Inferior parietal cortex (tissue), 1 donor: ENCODE data around the gene CCDC110.

ENCODE experiments used
- DNase-seq: peaks from one replicate; pipeline ENCODE4 v3.0.0-alpha.2; 2016; ENCODE audit errors: extremely low spot score

The CCDC110 gene

DNA sequence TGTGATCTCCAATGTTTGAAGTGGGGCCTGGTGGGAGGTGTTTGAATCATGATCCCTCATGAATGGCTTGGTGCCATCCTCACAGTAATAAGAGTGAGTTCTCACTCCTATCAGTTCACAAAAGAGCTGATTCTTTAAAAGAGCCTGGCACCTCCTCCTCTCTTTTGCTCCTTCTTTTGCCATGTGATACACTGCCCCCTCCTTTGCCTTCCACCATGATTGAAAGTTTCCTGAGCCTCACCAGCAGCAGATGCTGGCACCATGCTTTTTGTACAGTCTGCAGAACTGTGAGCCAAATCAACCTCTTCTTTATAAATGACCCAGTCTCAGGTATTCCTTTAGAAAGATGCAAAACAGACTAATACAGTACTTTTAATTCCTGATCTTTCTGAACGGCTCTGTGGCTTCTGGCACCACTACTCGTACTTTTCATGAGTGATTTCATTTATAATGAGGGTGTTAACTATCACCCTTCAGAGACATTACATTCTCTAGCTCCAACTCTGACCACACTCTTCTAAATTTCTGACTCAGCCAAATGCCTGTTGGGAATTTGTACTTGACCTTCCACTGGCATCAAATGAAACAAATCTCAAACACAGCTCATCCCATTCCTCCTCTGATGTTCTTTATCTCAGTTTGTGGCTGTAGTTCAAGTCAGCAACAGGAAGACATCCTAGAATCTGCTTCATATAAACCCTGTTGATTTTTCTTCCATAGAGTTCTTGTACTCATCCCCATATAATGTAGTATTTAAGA, 50.0 kb downstream of the CCDC110 start:
- no peak for DNase-seq

DNA sequence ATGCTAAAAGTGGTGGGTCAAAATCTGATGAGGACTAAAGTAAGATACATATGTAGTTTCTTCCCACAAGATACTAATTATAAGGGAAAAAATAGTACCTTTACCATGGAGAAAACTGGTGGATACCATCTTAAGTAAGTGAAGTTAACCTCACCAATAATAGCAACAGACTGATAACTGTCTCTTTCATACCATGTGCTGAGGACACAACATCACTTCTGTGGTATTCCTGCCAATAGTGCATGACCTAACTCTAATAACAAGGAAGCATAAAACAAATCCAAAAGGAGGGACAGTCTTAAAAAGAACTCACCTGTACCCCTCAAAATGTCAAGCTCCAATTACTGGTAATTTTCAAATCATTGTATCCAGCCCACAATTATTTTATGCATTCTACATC, 54.6 kb downstream of the CCDC110 start:
- DNase-seq: no peak

DNA sequence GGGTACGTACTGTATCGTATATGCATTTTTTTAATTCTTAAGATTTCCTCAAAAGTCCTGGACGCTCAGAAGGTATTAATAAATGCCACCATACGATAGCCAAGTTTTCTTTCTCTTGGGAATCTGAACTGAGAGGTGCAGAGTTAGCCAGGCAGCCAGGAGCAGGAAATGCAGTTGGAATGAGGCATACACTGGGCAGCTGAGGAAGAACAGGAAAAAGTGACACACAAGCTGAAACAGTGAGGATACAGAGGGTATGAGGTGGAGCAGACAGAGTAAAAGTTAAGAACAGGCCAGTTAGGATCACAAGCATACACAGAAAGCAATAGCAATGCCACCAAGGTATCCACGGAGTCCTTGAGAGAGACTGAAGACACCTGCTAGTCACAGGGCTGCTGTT, 59.1 kb downstream of the CCDC110 start:
- DNase-seq: no peak

DNA sequence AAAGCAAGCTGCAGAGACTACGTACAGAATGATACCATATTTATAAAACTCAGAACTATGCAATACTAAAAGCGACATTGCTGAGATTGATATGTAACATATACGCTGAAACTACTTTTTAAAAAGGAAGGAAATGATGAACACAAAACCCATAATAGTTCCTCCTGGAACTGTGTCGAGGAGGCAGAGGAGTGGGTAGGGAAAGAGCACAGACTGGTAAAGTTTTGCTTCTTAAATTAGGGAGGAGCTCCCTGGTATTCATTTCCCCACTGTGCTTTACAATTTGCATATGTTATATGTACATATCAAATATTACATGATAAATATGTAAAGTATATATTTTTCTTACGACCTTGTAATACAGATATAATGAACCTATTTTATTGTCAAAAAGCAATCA, 59.7 kb downstream of the CCDC110 start:
- DNase-seq: no peak

DNA sequence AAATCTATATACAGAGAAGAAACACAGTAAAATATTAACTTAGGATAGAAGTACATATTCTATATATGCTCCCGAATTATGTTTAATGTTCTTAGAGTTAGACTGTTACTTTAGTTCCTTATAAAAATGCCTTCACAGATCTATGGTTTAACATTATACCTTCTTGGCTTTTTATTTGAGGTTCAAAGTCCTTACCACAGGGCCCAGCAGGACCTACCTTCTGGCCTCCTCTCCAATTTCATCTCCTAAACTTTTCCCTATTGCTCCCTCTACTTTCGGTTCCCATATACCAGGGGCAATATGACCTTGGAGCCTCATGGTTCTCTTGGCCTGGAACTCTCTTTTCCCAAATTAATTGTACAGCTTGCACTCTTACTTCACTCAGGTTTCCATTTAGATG, 63.1 kb downstream of the CCDC110 start:
- DNase-seq: no peak

DNA sequence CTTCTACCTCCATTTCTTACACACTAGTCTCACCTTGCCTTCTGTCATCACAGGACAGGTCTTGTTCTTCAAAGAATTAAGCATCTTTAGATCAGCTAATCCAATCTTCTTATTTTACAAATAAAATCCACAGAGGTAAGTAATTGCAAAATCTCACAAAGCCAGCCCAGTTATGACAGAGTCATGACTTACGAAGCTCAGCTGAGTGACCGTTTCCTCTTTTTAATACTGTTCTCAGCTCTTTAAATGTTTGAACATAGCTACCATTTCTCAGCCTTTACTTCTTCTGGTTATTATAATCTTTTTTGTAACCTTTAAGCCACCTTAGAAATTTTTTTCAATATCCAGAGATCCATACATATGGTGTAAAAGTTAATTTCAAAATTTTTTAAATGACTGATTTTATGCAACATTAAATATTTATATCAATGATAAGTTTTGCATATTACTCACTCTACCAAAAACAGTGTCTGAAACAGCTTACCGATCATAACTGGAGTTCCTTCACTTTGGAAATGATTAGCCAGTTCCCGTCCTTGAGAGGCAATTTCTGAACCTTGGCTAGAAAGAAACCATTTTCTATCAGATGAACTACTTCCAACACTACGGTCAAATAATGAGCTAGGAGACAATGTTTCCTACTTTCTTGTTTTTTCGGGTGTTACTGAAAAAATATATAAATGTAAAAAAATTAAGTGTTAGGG, 66.1 kb downstream of the CCDC110 start:
- DNase-seq: no peak

DNA sequence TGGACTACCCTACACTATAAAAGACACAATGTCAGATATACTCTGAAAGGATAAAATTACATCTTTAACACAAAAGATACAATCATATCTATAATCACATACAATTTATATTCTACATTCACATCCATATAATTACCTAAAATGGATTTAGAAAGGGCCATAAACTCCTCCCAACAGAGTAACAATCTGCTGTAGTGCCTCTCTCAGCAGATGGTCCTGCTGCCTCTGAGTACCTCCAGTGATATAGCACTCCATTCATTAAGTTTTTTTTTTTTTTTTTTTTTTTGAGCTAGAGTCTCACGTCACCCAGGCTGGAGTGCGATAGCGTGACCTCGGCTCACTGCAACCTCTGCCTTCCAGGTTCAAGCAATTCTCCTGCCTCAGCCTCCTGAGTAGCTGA, 67.5 kb downstream of the CCDC110 start:
- DNase-seq: no peak

DNA sequence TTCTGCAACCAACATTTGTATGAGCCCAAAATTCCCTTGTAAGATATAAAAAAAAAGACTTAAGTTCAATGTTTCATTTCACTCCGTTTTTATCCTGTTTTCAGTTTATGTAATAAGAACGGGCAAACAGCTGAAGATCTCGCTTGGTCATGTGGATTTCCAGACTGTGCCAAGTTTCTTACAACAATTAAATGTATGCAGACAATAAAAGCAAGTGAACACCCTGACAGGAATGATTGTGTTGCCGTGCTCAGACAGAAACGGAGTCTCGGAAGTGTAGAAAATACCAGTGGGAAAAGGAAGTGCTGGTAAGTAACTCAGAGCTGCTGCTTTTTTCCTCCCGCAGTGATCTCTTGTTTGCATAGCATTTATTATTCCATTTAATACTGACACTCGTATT, 72.1 kb downstream of the CCDC110 start:
- peak; percentile 54 for DNase-seq

DNA sequence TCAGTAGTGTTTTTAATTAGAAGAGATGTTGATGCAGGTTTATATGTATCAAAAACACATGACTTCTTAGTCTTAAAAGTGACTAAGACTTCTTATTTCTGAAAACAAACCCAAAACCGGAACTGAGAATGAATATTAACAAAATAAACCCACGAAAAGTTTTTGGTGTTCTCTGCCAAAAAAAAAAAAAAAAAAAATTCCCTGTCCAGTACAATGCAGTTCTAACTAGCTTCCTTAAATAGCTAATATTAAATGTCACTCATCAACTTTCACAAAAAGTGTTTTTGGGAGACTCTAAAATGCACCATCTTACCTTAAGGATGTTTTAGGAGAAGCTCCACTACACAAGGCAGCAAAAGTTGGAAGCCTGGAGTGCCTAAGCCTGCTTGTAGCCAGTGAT, 72.9 kb downstream of the CCDC110 start:
- DNase-seq: no peak

DNA sequence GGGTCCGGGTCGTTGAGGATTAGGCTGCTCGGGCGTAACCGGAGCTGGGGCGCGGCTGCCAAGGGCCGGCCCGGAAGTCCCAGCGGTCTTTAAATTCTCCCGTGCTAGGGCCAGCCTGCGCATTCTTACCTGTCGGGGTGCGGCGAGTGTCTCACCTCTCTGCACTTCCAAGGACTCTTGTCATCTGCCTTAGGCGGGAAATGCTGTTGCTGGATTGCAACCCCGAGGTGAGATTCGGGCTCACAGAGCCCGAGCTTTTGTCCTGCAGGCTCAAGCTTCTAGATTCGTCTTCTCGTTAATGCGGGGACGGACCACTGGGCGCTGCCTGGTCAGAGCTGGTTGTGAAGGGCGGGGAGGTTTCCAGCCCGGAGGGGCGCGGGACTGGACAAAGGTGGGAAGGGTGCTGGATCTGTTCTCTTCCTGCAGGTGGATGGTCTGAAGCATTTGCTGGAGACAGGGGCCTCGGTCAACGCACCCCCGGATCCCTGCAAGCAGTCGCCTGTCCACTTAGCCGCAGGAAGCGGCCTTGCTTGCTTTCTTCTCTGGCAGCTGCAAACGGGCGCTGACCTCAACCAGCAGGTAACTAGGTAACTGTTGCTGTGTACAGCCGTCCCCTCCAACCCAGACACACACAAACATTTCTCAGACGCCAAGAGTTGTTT, 74.7 kb downstream of the CCDC110 start, which contains the start of gene ANKRD37:
TSS of gene ANKRD37 (plus strand) at position 118 of the 662 bp plus-strand sequence. CDS start at position 201, 83 bp downstream.
- DNase-seq: no peak

DNA sequence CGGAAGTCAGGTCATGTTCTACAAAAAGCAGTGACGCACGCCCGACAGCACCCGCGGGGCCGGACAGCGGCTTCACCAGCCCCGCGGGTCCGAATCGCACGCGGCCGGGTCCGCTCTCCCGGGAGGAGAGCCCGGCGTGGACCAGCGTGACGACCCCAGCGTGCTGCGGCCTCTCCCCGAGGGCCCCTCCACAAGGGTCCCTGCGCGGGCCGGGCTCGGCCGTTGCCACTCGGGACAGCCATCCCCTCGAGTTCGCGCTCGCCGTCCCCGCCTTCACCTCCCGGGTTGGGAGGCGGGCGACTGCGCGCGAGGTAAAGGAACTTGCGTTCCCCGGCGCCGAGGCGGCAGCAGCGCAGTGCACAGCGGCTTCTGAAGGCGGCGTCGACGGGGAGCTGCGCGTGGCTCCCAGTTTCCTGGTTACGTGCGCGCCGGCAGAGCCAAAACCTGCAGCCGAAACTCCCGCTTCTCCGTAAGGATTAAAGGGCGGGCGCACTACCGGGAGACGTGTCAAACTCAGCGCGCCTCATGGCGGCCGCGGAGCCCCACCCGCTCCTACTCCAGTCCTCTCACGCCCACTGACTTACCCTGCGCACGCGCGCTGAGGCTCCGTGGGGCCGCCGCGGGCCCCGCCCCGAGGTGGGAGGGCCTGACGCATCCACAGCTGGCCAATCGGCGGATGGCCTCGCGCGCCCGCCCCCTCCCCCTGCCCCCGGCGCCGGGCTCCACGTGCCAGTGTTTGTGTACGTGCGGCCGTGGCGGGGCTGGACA, 75.4 kb downstream of the CCDC110 start:
- DNase-seq: peak; percentile 98

DNA sequence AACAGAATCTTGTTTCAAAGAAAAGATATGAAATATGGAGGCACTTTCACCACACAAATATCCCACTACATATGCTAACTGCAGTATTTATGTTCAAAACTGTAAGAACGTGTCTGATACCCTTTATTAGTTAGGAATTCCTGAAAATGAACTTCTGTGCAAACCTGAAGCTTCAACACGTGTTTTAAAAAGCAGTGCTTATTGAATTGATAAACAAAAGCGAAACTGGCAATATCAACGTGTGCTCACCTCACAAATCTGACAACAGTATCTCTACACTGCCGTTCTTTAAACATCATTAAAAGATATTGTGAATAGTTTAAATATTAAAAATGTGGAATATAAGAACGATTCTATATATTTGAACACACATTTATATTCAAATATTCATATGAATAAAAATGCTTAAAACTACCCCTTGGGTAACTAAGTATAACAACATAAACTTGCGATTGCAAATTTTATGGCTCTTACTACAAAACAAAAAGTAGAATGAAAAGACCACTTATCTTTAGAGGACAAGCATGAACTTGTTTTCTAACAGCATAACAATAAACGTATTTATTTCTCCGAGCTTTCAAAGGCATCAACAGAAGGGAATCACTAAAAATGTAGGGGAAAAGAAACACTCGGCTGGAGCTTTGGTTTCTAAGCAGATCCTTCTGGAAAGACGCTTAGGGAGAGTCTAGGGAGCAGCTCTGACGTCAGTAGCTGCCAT, 76.1 kb downstream of the CCDC110 start, which contains the start of gene LRP2BP:
TSS of gene LRP2BP (minus strand) at position 687 of the 718 bp plus-strand sequence. CDS start 17,738 bp downstream, outside the sequence.
- peak; percentile 91 for DNase-seq
